BJ (cell line): ENCODE results near the gene NDUFAF4. TPM values are rescaled to one million over a fixed set of nuclear protein-coding genes. Genes with fewer than 3 reads are reported as not detected.
"Not testable (repeated sequence)": the region's sequence is repeated elsewhere in the genome, so short reads cannot be mapped to it uniquely, and the experiment has no call there.

Experiments used
- CTCF ChIA-PET: fragments of 350-600 bp; formaldehyde crosslinking; extraction: SDS; loops from one replicate; lab custom pipeline; 2021; ENCODE audit warnings: antibody characterized with exemption, inconsistent platforms; lab: Yijun Ruan, JAX
- POLR2A ChIA-PET: fragments of 300-600 bp; sonication (Branson Sonifier 250); formaldehyde crosslinking; extraction: SDS; loops from one replicate; lab custom pipeline; 2021; ENCODE audit warnings: antibody characterized with exemption; lab: Charles Lee
- DNase-seq: peaks from one replicate; pipeline ENCODE4 v3.0.0-alpha.2; 2011; ENCODE audit warnings: low read depth
- H3K27me3 ChIP-seq: 2 replicates; pipeline ENCODE4 v1.6.0; 2011; ENCODE audit warnings: low read length; ENCODE audit not compliant: control insufficient read depth, insufficient read depth
- H3K36me3 ChIP-seq: 2 replicates; pipeline ENCODE4 v1.5.1; 2011; ENCODE audit warnings: low read length; ENCODE audit not compliant: control insufficient read depth, insufficient read depth
- H3K4me3 ChIP-seq: 2 replicates; pipeline ENCODE4 v1.5.1; 2011; ENCODE audit warnings: low read depth, mild to moderate bottlenecking, control low read depth, low read length
- CTCF ChIP-seq: IDR thresholded peaks from 2 replicates; pipeline ENCODE4 v1.5.1; 2011; ENCODE audit warnings: low read depth, mild to moderate bottlenecking, control low read depth, inconsistent platforms, low read length, moderate library complexity; ENCODE audit not compliant: insufficient read depth
- polyA plus RNA-seq: library from polyadenylated mRNA; depleted of rRNA; stranded (reverse); fragments of >200 nt; gene quantifications from 2 replicates; pipeline ENCODE4 v1.2.3, GENCODE V29; 2011

Gene NDUFAF4
- polyA plus RNA-seq, 1 experiment = 15.4 TPM

GRCh38 chr6:96888745-96889144, 8.9 kb downstream of the NDUFAF4 start:
- DNase-seq = no peak
- CTCF ChIA-PET = interaction anchor here (0.5 to 1.2 kb wide), 2 partner anchors 10 to 262 kb away, joined by 3 to 6 read pairs; no protein-coding TSS in a partner anchor
- TF ChIP-seq CTCF = no peak
- POLR2A ChIA-PET = no interaction called here
- peaks cover 1% of the 10 kb centered on the region; the same call in 1 of the 2 replicates for H3K27me3 ChIP-seq
- 0 out of 2 replicates have a peak, but pooled peaks cover 1% of the 10 kb centered on the region for H3K36me3 ChIP-seq
- no peak overlapping the region for H3K4me3 ChIP-seq

GRCh38 chr6:96886519-96886918, 11.2 kb downstream of the NDUFAF4 start:
- no peak for DNase-seq
- TF ChIP-seq CTCF = no peak
- no peaks in the 10 kb centered on the region for H3K36me3 ChIP-seq
- ChIA-PET POLR2A (no interaction called here), CTCF (no interaction called here)
- H3K4me3 ChIP-seq = no peak overlapping the region
- H3K27me3 ChIP-seq = peaks cover 3% of the 10 kb centered on the region; the same call in 1 of the 2 replicates

DNA sequence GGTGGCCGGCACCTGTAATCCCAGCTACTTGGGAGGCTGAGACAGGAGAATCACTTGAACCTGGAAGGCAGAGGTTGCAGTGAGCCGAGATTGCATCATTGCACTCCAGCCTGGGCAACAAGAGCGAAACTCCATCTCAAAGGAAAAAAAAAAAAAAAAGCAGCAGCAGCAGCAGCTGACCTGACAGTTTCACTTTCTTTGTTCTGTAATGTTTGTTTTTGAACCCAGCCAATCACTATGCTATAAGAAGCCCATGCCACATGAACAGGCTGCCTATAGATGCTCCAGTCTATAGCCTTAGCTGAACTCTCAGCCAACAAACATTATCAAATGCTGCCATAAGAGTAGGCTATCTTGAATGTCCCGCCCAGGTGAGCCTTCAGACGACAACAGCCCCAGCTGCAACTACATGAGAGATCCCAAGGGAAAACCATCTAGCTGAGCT, 12.5 kb downstream of the NDUFAF4 start:
- CTCF ChIA-PET = interaction anchor here (0.9 to 1.6 kb wide), 3 partner anchors 13 to 271 kb away, joined by 3 to 4 read pairs (median 4); partner anchors contain the start of gene NDUFAF4
- H3K4me3 ChIP-seq, H3K36me3 ChIP-seq, H3K27me3 ChIP-seq, DNase-seq, POLR2A ChIA-PET: not testable (repeated sequence)

- Histone ChIP-seq H3K27me3 (peaks cover 5% of the 10 kb centered on the region), H3K36me3 (no peaks in the 10 kb centered on the region), H3K4me3 (no peak overlapping the region)
- no peak for TF ChIP-seq CTCF
- ChIA-PET POLR2A (interaction anchor here (0.7 kb wide), 1 partner anchor 10 kb away, joined by 3 read pairs; no protein-coding TSS in a partner anchor), CTCF (interaction anchor here (0.7 kb wide), 1 partner anchor 13 kb away, joined by 3 read pairs; no protein-coding TSS in a partner anchor)
- peak; percentile 1 for DNase-seq
These were observed 19.5 kb downstream of the NDUFAF4 start for GRCh38 chr6:96878143-96878542.

- no peak for DNase-seq
- TF ChIP-seq CTCF = no peak
- Histone ChIP-seq H3K27me3 (peaks cover 5% of the 10 kb centered on the region), H3K36me3 (no peaks in the 10 kb centered on the region), H3K4me3 (no peak overlapping the region)
- POLR2A ChIA-PET = no interaction called here
- CTCF ChIA-PET = no interaction called here
These were observed 20.7 kb downstream of the NDUFAF4 start for GRCh38 chr6:96876886-96877545.
